Stimulated activated memory B cell treated with anti-CD40 and anti-IgM and Interleukin-4, amounts not matched to agents 10 μg/mL and 1 μg/mL and 100 μg/mL, for 72 hours (primary cell): Measurements from ENCODE around the gene KCNQ2.

Experiments
- ATAC-seq: fragments of 150-1000 bp; cut with Tn5 transposase; 2 replicates; pipeline ENCODE4 v1.10.0; 2021
- H3K27ac Mint-ChIP-seq: one replicate; pipeline ENCODE4 v1.8.0; 2022; ENCODE audit warnings: mild to moderate bottlenecking, mixed read lengths
- H3K27me3 Mint-ChIP-seq: one replicate; pipeline ENCODE4 v1.8.0; 2022; ENCODE audit warnings: mixed read lengths
- H3K36me3 Mint-ChIP-seq: one replicate; pipeline ENCODE4 v1.8.0; 2022; ENCODE audit warnings: mixed read lengths
- H3K4me1 Mint-ChIP-seq: one replicate; pipeline ENCODE4 v1.8.0; 2022; ENCODE audit warnings: mixed read lengths
- H3K4me3 Mint-ChIP-seq: one replicate; pipeline ENCODE4 v1.8.0; 2022; ENCODE audit warnings: mild to moderate bottlenecking, moderate library complexity, mixed read lengths
- H3K9me3 Mint-ChIP-seq: one replicate; pipeline ENCODE4 v1.8.0; 2022; ENCODE audit warnings: mixed read lengths

Gene KCNQ2

GRCh38 chr20:63497138-63497945 is 24.9 kb upstream of the KCNQ2 start:
- H3K4me3 Mint-ChIP-seq, result no peak overlapping the region
- no peak overlapping the region for H3K27ac Mint-ChIP-seq
- peaks cover 35% of the 10 kb centered on the region for H3K27me3 Mint-ChIP-seq
- peaks cover 13% of the 10 kb centered on the region for H3K4me1 Mint-ChIP-seq
- H3K9me3 Mint-ChIP-seq, result peaks cover 5% of the 10 kb centered on the region
- no peak for ATAC-seq
- H3K36me3 Mint-ChIP-seq, result no peaks in the 10 kb centered on the region

GRCh38 chr20:63496596-63497120 is 24.2 kb upstream of the KCNQ2 start:
- no peak overlapping the region for H3K27ac Mint-ChIP-seq
- ATAC-seq, result no peak
- H3K9me3 Mint-ChIP-seq, result peaks cover 11% of the 10 kb centered on the region
- peak overlapping the region; percentile 59 for H3K4me3 Mint-ChIP-seq
- peaks cover 13% of the 10 kb centered on the region for H3K4me1 Mint-ChIP-seq
- H3K27me3 Mint-ChIP-seq, result peaks cover 42% of the 10 kb centered on the region
- H3K36me3 Mint-ChIP-seq, result no peaks in the 10 kb centered on the region

GRCh38 chr20:63495741-63496595 is 23.5 kb upstream of the KCNQ2 start:
- Mint-ChIP-seq H3K27me3 (peaks cover 49% of the 10 kb centered on the region), H3K9me3 (peaks cover 14% of the 10 kb centered on the region), H3K36me3 (no peaks in the 10 kb centered on the region), H3K27ac (no peak overlapping the region), H3K4me3 (peak overlapping the region; percentile 59), H3K4me1 (peaks cover 13% of the 10 kb centered on the region)
- peak; percentile 52 for ATAC-seq

GRCh38 chr20:63495167-63495720 is 22.8 kb upstream of the KCNQ2 start:
- Mint-ChIP-seq H3K27ac (no peak overlapping the region), H3K9me3 (peaks cover 14% of the 10 kb centered on the region), H3K27me3 (peaks cover 55% of the 10 kb centered on the region), H3K36me3 (no peaks in the 10 kb centered on the region), H3K4me1 (peaks cover 13% of the 10 kb centered on the region), H3K4me3 (no peak overlapping the region)
- ATAC-seq, result no peak

GRCh38 chr20:63494420-63495166 is 22.1 kb upstream of the KCNQ2 start:
- peaks cover 62% of the 10 kb centered on the region for H3K27me3 Mint-ChIP-seq
- H3K4me1 Mint-ChIP-seq, result peaks cover 13% of the 10 kb centered on the region
- no peak for ATAC-seq
- H3K27ac Mint-ChIP-seq, result no peak overlapping the region
- H3K9me3 Mint-ChIP-seq, result peaks cover 14% of the 10 kb centered on the region
- no peaks in the 10 kb centered on the region for H3K36me3 Mint-ChIP-seq
- H3K4me3 Mint-ChIP-seq, result no peak overlapping the region

- Mint-ChIP-seq H3K27me3 (peaks cover 66% of the 10 kb centered on the region), H3K9me3 (peaks cover 14% of the 10 kb centered on the region), H3K27ac (no peak overlapping the region), H3K4me1 (peaks cover 13% of the 10 kb centered on the region), H3K4me3 (no peak overlapping the region), H3K36me3 (no peaks in the 10 kb centered on the region)
- no peak for ATAC-seq
Observed at GRCh38 chr20:63494084-63494419, 21.6 kb upstream of the KCNQ2 start.

- peaks cover 14% of the 10 kb centered on the region for H3K9me3 Mint-ChIP-seq
- H3K4me1 Mint-ChIP-seq, result peaks cover 13% of the 10 kb centered on the region
- no peak for ATAC-seq
- H3K27me3 Mint-ChIP-seq, result peaks cover 66% of the 10 kb centered on the region
- H3K36me3 Mint-ChIP-seq, result no peaks in the 10 kb centered on the region
- no peak overlapping the region for H3K4me3 Mint-ChIP-seq
- no peak overlapping the region for H3K27ac Mint-ChIP-seq
Observed at GRCh38 chr20:63493563-63494020, 21.1 kb upstream of the KCNQ2 start.

GRCh38 chr20:63492982-63493381 is 20.5 kb upstream of the KCNQ2 start:
- Mint-ChIP-seq H3K4me3 (no peak overlapping the region), H3K9me3 (peaks cover 14% of the 10 kb centered on the region), H3K27ac (no peak overlapping the region), H3K27me3 (peaks cover 62% of the 10 kb centered on the region), H3K4me1 (peaks cover 13% of the 10 kb centered on the region), H3K36me3 (no peaks in the 10 kb centered on the region)
- ATAC-seq, result no peak

GRCh38 chr20:63492518-63492917 is 20.1 kb upstream of the KCNQ2 start:
- no peak for ATAC-seq
- H3K36me3 Mint-ChIP-seq, result no peaks in the 10 kb centered on the region
- H3K4me3 Mint-ChIP-seq, result no peak overlapping the region
- peaks cover 13% of the 10 kb centered on the region for H3K4me1 Mint-ChIP-seq
- peaks cover 14% of the 10 kb centered on the region for H3K9me3 Mint-ChIP-seq
- peaks cover 60% of the 10 kb centered on the region for H3K27me3 Mint-ChIP-seq
- no peak overlapping the region for H3K27ac Mint-ChIP-seq

GRCh38 chr20:63491635-63492230 is 19.3 kb upstream of the KCNQ2 start:
- Mint-ChIP-seq H3K4me3 (no peak overlapping the region), H3K27me3 (peaks cover 59% of the 10 kb centered on the region), H3K36me3 (no peaks in the 10 kb centered on the region), H3K9me3 (peaks cover 14% of the 10 kb centered on the region), H3K27ac (no peak overlapping the region), H3K4me1 (peaks cover 7% of the 10 kb centered on the region)
- ATAC-seq, result no peak

GRCh38 chr20:63491078-63491477 is 18.6 kb upstream of the KCNQ2 start:
- peaks cover 17% of the 10 kb centered on the region for H3K9me3 Mint-ChIP-seq
- H3K4me3 Mint-ChIP-seq, result no peak overlapping the region
- H3K4me1 Mint-ChIP-seq, result peaks cover under 1% of the 10 kb centered on the region
- no peaks in the 10 kb centered on the region for H3K36me3 Mint-ChIP-seq
- peaks cover 58% of the 10 kb centered on the region for H3K27me3 Mint-ChIP-seq
- no peak overlapping the region for H3K27ac Mint-ChIP-seq
- ATAC-seq, result no peak

- H3K27me3 Mint-ChIP-seq, result peaks cover 60% of the 10 kb centered on the region
- H3K4me3 Mint-ChIP-seq, result no peak overlapping the region
- no peak for ATAC-seq
- no peaks in the 10 kb centered on the region for H3K36me3 Mint-ChIP-seq
- peaks cover 17% of the 10 kb centered on the region for H3K9me3 Mint-ChIP-seq
- H3K27ac Mint-ChIP-seq, result no peak overlapping the region
- H3K4me1 Mint-ChIP-seq, result no peaks in the 10 kb centered on the region
Observed at GRCh38 chr20:63490416-63490815, 18.0 kb upstream of the KCNQ2 start.

GRCh38 chr20:63488315-63489251 is 16.1 kb upstream of the KCNQ2 start:
- Mint-ChIP-seq H3K36me3 (no peaks in the 10 kb centered on the region), H3K27ac (no peak overlapping the region), H3K4me3 (no peak overlapping the region), H3K9me3 (peaks cover 17% of the 10 kb centered on the region), H3K27me3 (peaks cover 78% of the 10 kb centered on the region), H3K4me1 (no peaks in the 10 kb centered on the region)
- ATAC-seq, result no peak
